SIG-M5 (cell line): ENCODE results near the gene POM121C.
"Not testable (repeated sequence)": the region's sequence is repeated elsewhere in the genome, so short reads cannot be mapped to it uniquely, and the experiment has no call there.

Source experiments
- DNase-seq: peaks from one replicate; lab custom pipeline; 2025; lab: John Stamatoyannopoulos, UW

Gene POM121C

GRCh38 chr7:75423481-75423880, 62.6 kb downstream of the POM121C start:
- DNase-seq: not testable (repeated sequence)

GRCh38 chr7:75421798-75422710, 64.0 kb downstream of the POM121C start:
- DNase-seq: not testable (repeated sequence)

GRCh38 chr7:75420152-75420551, 65.9 kb downstream of the POM121C start:
- DNase-seq: not testable (repeated sequence)

GRCh38 chr7:75419693-75420092, 66.4 kb downstream of the POM121C start:
- DNase-seq: not testable (repeated sequence)

- not testable (repeated sequence) for DNase-seq
Observed at GRCh38 chr7:75419210-75419609, 66.9 kb downstream of the POM121C start.

GRCh38 chr7:75418292-75418858, 67.7 kb downstream of the POM121C start:
- not testable (repeated sequence) for DNase-seq

- DNase-seq: not testable (repeated sequence)
Observed at GRCh38 chr7:75416787-75417186, 69.3 kb downstream of the POM121C start.

- DNase-seq: not testable (repeated sequence)
Observed at GRCh38 chr7:75415829-75416373, 70.2 kb downstream of the POM121C start.

GRCh38 chr7:75415428-75415817, 70.7 kb downstream of the POM121C start:
- DNase-seq: not testable (repeated sequence)

- DNase-seq: not testable (repeated sequence)
Observed at GRCh38 chr7:75414708-75415427, 71.2 kb downstream of the POM121C start.

GRCh38 chr7:75414204-75414603, 71.9 kb downstream of the POM121C start:
- not testable (repeated sequence) for DNase-seq

- DNase-seq: not testable (repeated sequence)
Observed at GRCh38 chr7:75410823-75411173, 75.3 kb downstream of the POM121C start.

GRCh38 chr7:75409880-75410822, 75.9 kb downstream of the POM121C start:
- DNase-seq: not testable (repeated sequence)

GRCh38 chr7:75404663-75405062, 81.4 kb downstream of the POM121C start:
- DNase-seq: not testable (repeated sequence)

GRCh38 chr7:75403455-75404443, 82.3 kb downstream of the POM121C start:
- not testable (repeated sequence) for DNase-seq

- DNase-seq: not testable (repeated sequence)
Observed at GRCh38 chr7:75400575-75400974, 85.5 kb downstream of the POM121C start.

- DNase-seq: not testable (repeated sequence)
Observed at GRCh38 chr7:75398771-75399700, 87.1 kb downstream of the POM121C start.

- not testable (repeated sequence) for DNase-seq
Observed at GRCh38 chr7:75397865-75398264, 88.2 kb downstream of the POM121C start.

GRCh38 chr7:75395329-75395728, 90.8 kb downstream of the POM121C start, which contains the start of gene TRIM73:
TRIM73 (plus strand) TSS chr7:75395629; CDS start chr7:75398934, 3,305 bp downstream.
- DNase-seq: not testable (repeated sequence)
